Smooth muscle cell (in vitro differentiated cells): ENCODE results near the gene ADPRS. TPM values are rescaled to one million over a fixed set of nuclear protein-coding genes. Genes with fewer than 3 reads are reported as not detected.

ENCODE experiments used
- DNase-seq: peaks from one replicate; lab custom pipeline; 2025; ENCODE audit not compliant: unreplicated experiment; lab: John Stamatoyannopoulos, UW
- H2AFZ ChIP-seq: fragments of 200-600 bp; sonication (generic); 2 replicates; pipeline ENCODE4 v1.6.0; 2016; ENCODE audit warnings: antibody characterized with exemption, low read depth, mild to moderate bottlenecking
- H3F3A ChIP-seq: fragments of 200-600 bp; sonication (generic); 2 replicates; pipeline ENCODE4 v1.6.0; 2017; ENCODE audit warnings: antibody characterized with exemption, low read depth
- H3K27ac ChIP-seq: fragments of 200-600 bp; sonication (generic); 2 replicates; pipeline ENCODE4 v1.5.1; 2016; ENCODE audit warnings: low read depth, mild to moderate bottlenecking
- H3K27me3 ChIP-seq: fragments of 200-600 bp; sonication (generic); 2 replicates; pipeline ENCODE4 v1.6.1; 2016; ENCODE audit warnings: low read depth, mild to moderate bottlenecking
- H3K36me3 ChIP-seq: fragments of 200-600 bp; sonication (generic); 2 replicates; pipeline ENCODE4 v1.5.1; 2016; ENCODE audit warnings: low read depth
- H3K4me1 ChIP-seq: fragments of 200-600 bp; sonication (generic); 2 replicates; pipeline ENCODE4 v1.5.1; 2016; ENCODE audit warnings: low read depth
- H3K4me2 ChIP-seq: fragments of 200-600 bp; sonication (generic); 2 replicates; pipeline ENCODE4 v1.6.0; 2016; ENCODE audit warnings: mild to moderate bottlenecking
- H3K4me3 ChIP-seq: fragments of 200-600 bp; sonication (generic); 2 replicates; pipeline ENCODE4 v1.5.1; 2016; ENCODE audit warnings: mild to moderate bottlenecking
- H3K79me2 ChIP-seq: fragments of 200-600 bp; sonication (generic); 2 replicates; pipeline ENCODE4 v1.6.0; 2016; ENCODE audit warnings: low read depth, mild to moderate bottlenecking
- H3K9ac ChIP-seq: fragments of 200-600 bp; sonication (generic); 2 replicates; pipeline ENCODE4 v1.6.0; 2016; ENCODE audit warnings: low read depth
- H3K9me3 ChIP-seq: fragments of 200-600 bp; sonication (generic); replicated peaks from 2 replicates; pipeline ENCODE4 v1.5.1; 2016; ENCODE audit warnings: low read depth
- H4K20me1 ChIP-seq: fragments of 200-600 bp; sonication (generic); 2 replicates; pipeline ENCODE4 v1.6.0; 2016; ENCODE audit warnings: low read depth
- WGBS: methylation state at CpG from one replicate; pipeline ENCODE4 v1.1.7; 2016; ENCODE audit warnings: low lambda C conversion rate; 5-methylcytosine and 5-hydroxymethylcytosine counted together
- polyA plus RNA-seq: library from polyadenylated mRNA; unstranded; fragments of >200 nt; fragmentation: Nextera tagmentation; extraction: Ambion mirVana; gene quantifications from 2 replicates; pipeline ENCODE4 v1.2.1, GENCODE V29; 2016
- total RNA-seq: library from RNA; depleted of rRNA; stranded (reverse); fragments of >200 nt; gene quantifications from 2 replicates; pipeline ENCODE4 v1.2.3, GENCODE V29; 2014
- TF ChIP-seq, protein P1 (sequence below): fragments of 200-600 bp; sonication (generic); IDR thresholded peaks from 2 replicates; pipeline ENCODE4 v1.5.1; 2017; ENCODE audit warnings: borderline replicate concordance, mild to moderate bottlenecking, antibody characterized with exemption; ENCODE audit not compliant: insufficient read depth, poor library complexity, severe bottlenecking

Gene ADPRS
- total and polyA plus RNA-seq, 2 experiments from 2014 or later, result 31.0 to 38.8 TPM

DNA sequence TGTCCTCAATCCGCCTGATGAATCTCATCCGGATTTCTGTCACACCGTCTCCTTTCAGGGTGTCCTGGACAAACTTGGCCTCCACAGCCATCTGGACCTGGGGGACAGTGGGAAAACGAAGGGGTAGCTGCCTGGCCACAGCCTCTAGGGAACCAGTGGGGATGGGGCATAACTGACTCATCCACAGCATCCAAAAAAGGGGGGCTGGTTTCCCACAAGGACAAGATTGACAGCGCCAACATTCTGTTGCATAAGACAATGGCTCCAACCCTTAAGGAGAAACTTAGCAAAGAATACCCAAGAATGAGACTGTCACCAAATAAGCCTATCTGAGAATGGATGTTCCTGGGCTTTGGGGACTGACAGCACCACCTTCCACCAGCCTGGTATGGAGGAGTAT is 48.5 kb downstream of the ADPRS start:
- no peak for DNase-seq
- Histone ChIP-seq H3K27me3 (no peaks in the 10 kb centered on the region), H3K36me3 (peaks cover 4% of the 10 kb centered on the region), H3K79me2 (peaks cover 22% of the 10 kb centered on the region), H3K27ac (no peak overlapping the region), H3K4me3 (no peak overlapping the region), H3K9me3 (no peaks in the 10 kb centered on the region), H3K9ac (no peak overlapping the region), H4K20me1 (peaks cover 31% of the 10 kb centered on the region), H3F3A (peaks cover 13% of the 10 kb centered on the region), H3K4me2 (no peak overlapping the region), H2AFZ (no peak overlapping the region), H3K4me1 (no peaks in the 10 kb centered on the region)
- WGBS, result 97% methylated on average over 5 of the region's 5 CpGs
- TF ChIP-seq, protein P1, sequence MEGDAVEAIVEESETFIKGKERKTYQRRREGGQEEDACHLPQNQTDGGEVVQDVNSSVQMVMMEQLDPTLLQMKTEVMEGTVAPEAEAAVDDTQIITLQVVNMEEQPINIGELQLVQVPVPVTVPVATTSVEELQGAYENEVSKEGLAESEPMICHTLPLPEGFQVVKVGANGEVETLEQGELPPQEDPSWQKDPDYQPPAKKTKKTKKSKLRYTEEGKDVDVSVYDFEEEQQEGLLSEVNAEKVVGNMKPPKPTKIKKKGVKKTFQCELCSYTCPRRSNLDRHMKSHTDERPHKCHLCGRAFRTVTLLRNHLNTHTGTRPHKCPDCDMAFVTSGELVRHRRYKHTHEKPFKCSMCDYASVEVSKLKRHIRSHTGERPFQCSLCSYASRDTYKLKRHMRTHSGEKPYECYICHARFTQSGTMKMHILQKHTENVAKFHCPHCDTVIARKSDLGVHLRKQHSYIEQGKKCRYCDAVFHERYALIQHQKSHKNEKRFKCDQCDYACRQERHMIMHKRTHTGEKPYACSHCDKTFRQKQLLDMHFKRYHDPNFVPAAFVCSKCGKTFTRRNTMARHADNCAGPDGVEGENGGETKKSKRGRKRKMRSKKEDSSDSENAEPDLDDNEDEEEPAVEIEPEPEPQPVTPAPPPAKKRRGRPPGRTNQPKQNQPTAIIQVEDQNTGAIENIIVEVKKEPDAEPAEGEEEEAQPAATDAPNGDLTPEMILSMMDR, result no peak

DNA sequence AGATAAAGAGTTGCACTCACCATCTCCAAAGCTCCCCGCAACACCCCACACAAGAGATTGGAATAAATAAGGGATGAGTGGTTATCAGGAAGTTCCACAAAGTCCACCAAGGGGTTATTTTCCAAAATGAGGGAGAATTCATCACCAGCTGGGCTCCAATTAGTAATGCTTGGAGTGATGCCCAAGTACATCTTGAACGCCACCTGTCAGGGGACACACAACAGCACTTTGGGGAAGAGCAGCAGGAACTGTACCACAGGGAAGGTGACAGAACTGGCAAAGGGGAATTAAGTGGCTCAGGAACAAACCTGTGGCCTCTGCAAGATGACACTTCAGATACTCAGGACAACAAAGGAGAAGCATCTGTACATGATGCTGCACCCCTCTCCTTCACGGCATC is 49.1 kb downstream of the ADPRS start:
- peaks cover 4% of the 10 kb centered on the region for H3K36me3 ChIP-seq
- 100% methylated on average over 3 of the region's 3 CpGs for WGBS
- TF ChIP-seq, protein P1, result no peak
- H3K4me3 ChIP-seq, result no peak overlapping the region
- no peak overlapping the region for H2AFZ ChIP-seq
- H3K9me3 ChIP-seq, result no peaks in the 10 kb centered on the region
- H4K20me1 ChIP-seq, result peaks cover 37% of the 10 kb centered on the region
- H3K27me3 ChIP-seq, result no peaks in the 10 kb centered on the region
- H3K79me2 ChIP-seq, result peaks cover 27% of the 10 kb centered on the region
- H3K9ac ChIP-seq, result no peak overlapping the region
- H3F3A ChIP-seq, result peaks cover 13% of the 10 kb centered on the region
- no peak overlapping the region for H3K4me2 ChIP-seq
- no peaks in the 10 kb centered on the region for H3K4me1 ChIP-seq
- no peak overlapping the region for H3K27ac ChIP-seq
- DNase-seq, result no peak

DNA sequence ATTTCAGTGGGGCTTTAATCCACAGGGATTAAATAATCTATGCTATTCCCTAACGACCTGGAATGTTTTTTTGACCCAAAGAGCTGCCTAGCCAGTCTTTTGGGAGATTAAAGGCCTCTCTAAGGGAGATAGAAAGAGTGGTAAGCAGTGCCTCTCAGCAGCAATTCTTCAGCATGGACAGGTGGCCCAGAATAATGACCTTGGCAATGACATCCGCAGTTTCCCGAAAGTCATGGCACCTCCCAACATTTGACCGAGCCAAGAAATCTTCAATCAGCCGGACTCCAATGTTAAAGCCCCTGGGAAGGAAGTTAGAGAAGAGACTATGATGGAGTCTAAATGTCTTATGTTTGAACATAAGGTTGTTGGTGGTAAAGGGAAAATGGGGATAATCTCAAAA is 50.8 kb downstream of the ADPRS start:
- H3K9me3 ChIP-seq, result no peaks in the 10 kb centered on the region
- no peak overlapping the region for H3K4me2 ChIP-seq
- peaks cover 13% of the 10 kb centered on the region for H3F3A ChIP-seq
- H3K27me3 ChIP-seq, result no peaks in the 10 kb centered on the region
- TF ChIP-seq, protein P1, result no peak
- no peak overlapping the region for H3K9ac ChIP-seq
- no peak overlapping the region for H2AFZ ChIP-seq
- peaks cover 45% of the 10 kb centered on the region for H3K79me2 ChIP-seq
- peaks cover 4% of the 10 kb centered on the region for H3K36me3 ChIP-seq
- peaks cover 50% of the 10 kb centered on the region for H4K20me1 ChIP-seq
- no peak for DNase-seq
- H3K4me1 ChIP-seq, result no peaks in the 10 kb centered on the region
- H3K27ac ChIP-seq, result no peak overlapping the region
- 93% methylated on average over 5 of the region's 5 CpGs for WGBS
- H3K4me3 ChIP-seq, result no peak overlapping the region

DNA sequence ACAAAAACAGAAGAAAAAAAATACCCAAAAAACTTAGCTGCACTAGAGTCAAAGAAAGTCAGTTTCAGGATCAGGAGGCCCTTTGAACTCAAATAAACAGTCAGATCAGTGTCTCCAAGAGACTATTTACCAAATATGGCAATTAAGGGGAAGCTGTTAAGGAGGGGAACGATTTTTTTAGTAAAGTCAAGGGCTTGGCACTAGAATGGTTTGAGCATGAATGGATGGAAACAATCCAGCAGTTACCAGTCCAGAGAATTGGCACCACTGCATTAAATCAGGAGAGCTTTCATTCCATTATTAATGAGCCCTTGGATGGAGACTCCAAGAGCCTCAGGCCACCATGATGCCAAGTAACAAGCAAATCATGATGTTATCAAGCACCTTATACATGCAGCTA is 53.4 kb downstream of the ADPRS start:
- Histone ChIP-seq H3K27ac (no peak overlapping the region), H2AFZ (no peak overlapping the region), H3K79me2 (peaks cover 65% of the 10 kb centered on the region), H3K9ac (no peak overlapping the region), H3K4me2 (no peak overlapping the region), H4K20me1 (peaks cover 59% of the 10 kb centered on the region), H3K36me3 (peaks cover 4% of the 10 kb centered on the region), H3K27me3 (no peaks in the 10 kb centered on the region), H3F3A (peaks cover 4% of the 10 kb centered on the region), H3K4me1 (no peaks in the 10 kb centered on the region), H3K9me3 (no peaks in the 10 kb centered on the region), H3K4me3 (no peak overlapping the region)
- no peak for DNase-seq
- TF ChIP-seq, protein P1, result no peak
- WGBS, result 88% methylated on average over 1 of the region's 1 CpG
